Mucosa of rectum (tissue), 2 donors: ENCODE results near the gene TTYH2.
A peak's percentile ranks its signal among the peaks of the same experiment; 100 is the strongest.

ENCODE experiments used
- H3K27ac ChIP-seq, 2 donors: one replicate each; pipeline ENCODE4 v1.7.0; 2013; ENCODE audit warnings: inconsistent platforms in 2 of 2, low read depth in 2 of 2, low read length in 2 of 2
- H3K27me3 ChIP-seq, 2 donors: one replicate each; pipeline ENCODE4 v1.7.0; 2013; ENCODE audit warnings: low read length in 2 of 2; ENCODE audit not compliant: control insufficient read depth in 2 of 2, insufficient read depth in 2 of 2
- H3K36me3 ChIP-seq, 2 donors: one replicate each; pipeline ENCODE4 v1.7.0; 2013; ENCODE audit warnings: low read length in 2 of 2; ENCODE audit not compliant: control insufficient read depth in 2 of 2, insufficient read depth in 2 of 2
- H3K4me1 ChIP-seq, 2 donors: one replicate each; pipeline ENCODE4 v1.7.0; 2013; ENCODE audit warnings: low read length in 2 of 2, mild to moderate bottlenecking in 1 of 2; ENCODE audit not compliant: control insufficient read depth in 2 of 2, insufficient read depth in 2 of 2
- H3K4me3 ChIP-seq, 2 donors: one replicate each; pipeline ENCODE4 v1.7.0; 2013; ENCODE audit warnings: low read length in 2 of 2
- H3K9ac ChIP-seq, 2 donors: one replicate each; pipeline ENCODE4 v1.7.0; 2013; ENCODE audit warnings: low read length in 2 of 2, low read depth in 1 of 2, mild to moderate bottlenecking in 1 of 2
- H3K9me3 ChIP-seq, 2 donors: one replicate each; pipeline ENCODE4 v1.7.0; 2013; ENCODE audit warnings: low read length in 2 of 2; ENCODE audit not compliant: control insufficient read depth in 2 of 2
- donor health status: healthy.
- donor health status: Normal muscosa, but diverticular disease.

Gene TTYH2, protein sequence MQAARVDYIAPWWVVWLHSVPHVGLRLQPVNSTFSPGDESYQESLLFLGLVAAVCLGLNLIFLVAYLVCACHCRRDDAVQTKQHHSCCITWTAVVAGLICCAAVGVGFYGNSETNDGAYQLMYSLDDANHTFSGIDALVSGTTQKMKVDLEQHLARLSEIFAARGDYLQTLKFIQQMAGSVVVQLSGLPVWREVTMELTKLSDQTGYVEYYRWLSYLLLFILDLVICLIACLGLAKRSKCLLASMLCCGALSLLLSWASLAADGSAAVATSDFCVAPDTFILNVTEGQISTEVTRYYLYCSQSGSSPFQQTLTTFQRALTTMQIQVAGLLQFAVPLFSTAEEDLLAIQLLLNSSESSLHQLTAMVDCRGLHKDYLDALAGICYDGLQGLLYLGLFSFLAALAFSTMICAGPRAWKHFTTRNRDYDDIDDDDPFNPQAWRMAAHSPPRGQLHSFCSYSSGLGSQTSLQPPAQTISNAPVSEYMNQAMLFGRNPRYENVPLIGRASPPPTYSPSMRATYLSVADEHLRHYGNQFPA

DNA sequence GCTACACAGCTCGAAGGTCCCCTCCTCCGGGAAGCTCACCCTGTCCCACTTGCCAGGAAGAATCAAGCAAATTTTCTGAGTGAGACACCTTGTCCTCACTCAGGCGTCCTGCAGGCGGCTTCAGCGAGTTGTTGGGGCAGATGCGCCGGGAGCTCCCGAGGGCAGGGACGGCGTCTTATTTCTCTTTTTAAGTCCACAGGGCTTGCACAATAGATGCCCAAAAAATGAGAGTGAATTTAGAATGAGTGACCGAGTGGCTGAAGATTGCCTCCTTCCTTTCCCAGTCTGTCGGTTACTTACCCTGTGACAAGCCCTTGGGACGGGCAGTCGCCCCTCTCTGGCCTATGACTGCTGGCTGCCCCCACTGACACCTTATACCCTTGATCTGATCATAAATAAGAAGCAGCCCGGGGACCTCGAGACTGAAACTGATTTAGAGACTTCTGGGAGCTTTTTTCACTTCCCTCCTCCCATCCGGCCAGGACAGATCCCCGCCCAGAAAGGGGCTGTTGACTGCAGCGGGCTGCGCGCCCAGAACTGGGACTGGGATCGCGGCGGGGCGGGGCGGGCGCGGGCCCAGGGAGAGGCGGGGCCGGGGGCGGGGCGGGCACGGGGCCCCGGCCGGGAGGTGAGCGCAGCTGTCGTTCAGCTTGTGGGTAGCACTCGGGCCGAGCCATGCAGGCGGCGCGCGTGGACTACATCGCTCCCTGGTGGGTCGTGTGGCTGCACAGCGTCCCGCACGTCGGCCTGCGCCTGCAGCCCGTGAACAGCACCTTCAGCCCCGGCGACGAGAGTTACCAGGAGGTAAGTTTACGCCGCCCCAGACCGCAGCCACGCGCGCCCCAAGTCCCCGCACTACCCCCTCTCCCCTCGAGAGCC is at the start of gene TTYH2:
Gene TTYH2, plus strand, starts transcription at position 659 of the 879 bp plus-strand sequence. Its CDS starts 17 bp downstream, at position 676.
- peak within 1 kb of the TSS; percentile 81 for H3K4me3 ChIP-seq
- H3K27me3 ChIP-seq: peaks cover 7 to 8% of the 10 kb centered on the region in 2 donors
- no peaks in the 10 kb centered on the region for H3K9me3 ChIP-seq
- H3K36me3 ChIP-seq: peaks cover 14 to 21% of the 10 kb centered on the region in 2 donors
- H3K27ac ChIP-seq: peak within 1 kb of the TSS; percentile 61 to 67
- peak within 1 kb of the TSS; percentile 52 to 82 for H3K9ac ChIP-seq
- peaks cover 19 to 35% of the 10 kb centered on the region in 2 donors for H3K4me1 ChIP-seq

DNA sequence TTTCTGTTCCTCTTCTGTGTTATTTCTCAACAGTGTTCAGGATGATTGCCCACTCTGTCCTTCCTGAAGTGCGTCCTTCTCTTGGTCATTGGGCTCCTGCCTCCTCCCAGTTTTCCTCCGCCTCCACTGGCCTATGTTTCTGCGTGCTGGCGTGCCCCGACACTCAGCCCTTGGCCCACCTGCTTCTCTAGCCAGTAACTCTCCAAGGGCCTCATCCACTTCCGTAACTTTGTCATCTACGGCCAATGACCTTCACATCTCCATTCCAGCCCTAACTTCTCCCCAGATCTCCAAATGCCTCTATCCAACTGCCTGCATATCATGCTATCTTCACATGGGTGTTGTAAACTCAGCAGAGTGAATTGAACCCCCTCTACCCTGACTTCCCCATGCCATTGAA is 49.5 kb upstream of the TTYH2 start:
- Histone ChIP-seq H3K27ac (no peak overlapping the region), H3K4me1 (no peaks in the 10 kb centered on the region), H3K4me3 (no peak overlapping the region), H3K9me3 (no peaks in the 10 kb centered on the region), H3K36me3 (no peaks in the 10 kb centered on the region), H3K9ac (no peak overlapping the region), H3K27me3 (peaks cover 3 to 5% of the 10 kb centered on the region in 2 donors)

DNA sequence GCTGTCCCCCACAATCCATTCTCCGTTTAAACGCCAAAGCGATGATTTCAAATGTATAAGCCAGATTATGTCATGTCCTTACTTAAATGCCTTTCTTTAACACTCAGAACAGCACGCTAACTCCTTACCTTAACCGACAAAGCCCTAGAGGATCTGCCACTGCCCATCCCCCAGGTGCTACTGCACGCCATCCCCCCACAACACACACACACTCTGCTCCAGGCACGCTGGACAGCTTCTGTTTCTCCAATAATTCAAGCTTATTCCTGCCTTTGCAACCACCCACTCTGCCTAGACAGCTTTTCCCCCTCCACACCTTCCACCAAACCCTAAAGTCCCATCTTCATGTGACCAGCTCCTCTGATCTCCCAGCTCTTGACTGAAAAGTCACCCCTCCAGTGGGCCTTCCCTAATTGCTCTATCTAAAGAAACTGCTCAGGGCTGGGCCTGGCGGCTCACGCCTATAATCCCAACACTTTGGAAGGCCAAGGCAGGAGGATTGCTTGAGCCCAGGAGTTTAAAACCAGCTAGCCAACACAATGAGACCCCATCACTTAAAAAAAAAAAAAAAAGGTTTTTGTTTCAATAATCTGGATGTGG is 48.8 kb upstream of the TTYH2 start:
- Histone ChIP-seq H3K27ac (no peak overlapping the region), H3K36me3 (no peaks in the 10 kb centered on the region), H3K4me3 (no peak overlapping the region), H3K9ac (no peak overlapping the region), H3K4me1 (no peaks in the 10 kb centered on the region), H3K9me3 (no peaks in the 10 kb centered on the region), H3K27me3 (peaks cover 3 to 5% of the 10 kb centered on the region in 2 donors)

DNA sequence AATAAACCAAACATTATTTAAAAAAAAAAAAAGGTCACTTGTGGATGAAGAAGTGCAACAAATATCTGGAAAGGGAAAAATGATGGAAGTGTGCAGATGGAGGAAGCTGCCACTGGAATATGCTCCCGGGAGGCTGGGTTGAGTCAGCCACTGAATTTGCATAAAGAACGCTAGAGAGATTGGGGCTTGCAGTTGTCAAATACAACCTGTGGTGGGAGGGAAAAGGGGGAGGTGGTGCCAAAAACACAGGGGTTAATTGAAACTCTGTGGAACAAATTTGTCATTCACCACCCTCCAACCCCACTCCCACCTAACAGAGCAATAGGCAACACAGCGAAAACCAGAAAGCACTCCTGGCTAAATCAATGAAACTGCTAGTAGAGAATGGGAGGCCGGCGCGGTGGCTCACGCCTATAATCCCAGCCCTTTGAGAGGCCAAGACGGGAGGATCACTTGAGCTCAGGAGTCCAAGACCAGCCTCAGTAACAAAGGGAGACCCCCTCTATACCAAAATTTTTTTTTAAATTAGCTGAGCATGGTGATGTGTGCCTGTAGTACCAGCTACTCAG is 47.5 kb upstream of the TTYH2 start:
- Histone ChIP-seq H3K4me1 (no peaks in the 10 kb centered on the region), H3K27me3 (peaks cover 2 to 5% of the 10 kb centered on the region in 2 donors), H3K4me3 (no peak overlapping the region), H3K36me3 (no peaks in the 10 kb centered on the region), H3K9ac (no peak overlapping the region), H3K27ac (no peak overlapping the region), H3K9me3 (no peaks in the 10 kb centered on the region)

DNA sequence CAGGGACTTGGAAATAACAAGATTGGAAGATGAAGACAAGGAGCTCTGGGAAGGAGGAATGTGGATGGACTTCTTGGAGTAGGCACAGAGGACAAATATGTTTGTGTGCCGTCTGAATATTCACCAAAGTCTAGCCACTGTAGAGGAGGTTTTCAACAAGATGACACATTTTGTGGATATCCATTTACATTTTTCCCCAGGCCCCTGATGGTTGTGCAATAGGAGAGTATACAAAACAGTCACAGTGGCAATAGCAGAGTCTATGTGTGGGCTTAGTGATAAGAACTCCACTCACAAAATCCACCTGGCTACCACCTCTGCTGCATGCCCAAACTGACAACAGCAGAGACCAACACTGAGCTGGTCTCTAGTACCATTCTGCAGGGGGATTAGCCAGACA is 42.4 kb upstream of the TTYH2 start:
- Histone ChIP-seq H3K36me3 (no peaks in the 10 kb centered on the region), H3K4me3 (no peak overlapping the region), H3K4me1 (no peaks in the 10 kb centered on the region), H3K27me3 (peaks cover 8 to 11% of the 10 kb centered on the region in 2 donors), H3K9me3 (no peaks in the 10 kb centered on the region), H3K9ac (no peak overlapping the region), H3K27ac (no peak overlapping the region)

DNA sequence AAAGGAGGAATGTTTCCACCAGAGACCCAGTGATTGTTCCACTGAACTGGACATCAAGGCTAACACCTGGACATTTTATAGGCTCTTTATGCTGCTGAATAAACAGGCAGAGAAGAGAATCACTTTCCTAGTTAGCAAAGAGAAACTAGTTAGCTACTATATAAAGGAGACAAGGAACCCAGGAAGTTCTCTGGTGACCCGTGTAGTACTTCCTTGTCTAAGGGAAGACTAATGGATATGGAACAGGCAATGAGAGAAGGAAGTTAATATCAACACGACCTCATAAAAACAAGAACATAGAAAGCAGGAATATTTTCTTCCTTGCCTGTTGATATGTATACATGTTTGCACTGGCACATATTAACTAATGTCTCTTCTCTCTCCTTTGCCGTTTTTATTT is 40.7 kb upstream of the TTYH2 start:
- H3K36me3 ChIP-seq: no peaks in the 10 kb centered on the region
- H3K4me1 ChIP-seq: peaks cover 0 to 2% of the 10 kb centered on the region in 2 donors
- no peak overlapping the region for H3K9ac ChIP-seq
- no peak overlapping the region for H3K27ac ChIP-seq
- no peak overlapping the region for H3K4me3 ChIP-seq
- no peaks in the 10 kb centered on the region for H3K9me3 ChIP-seq
- H3K27me3 ChIP-seq: peaks cover 14% of the 10 kb centered on the region in 2 donors

DNA sequence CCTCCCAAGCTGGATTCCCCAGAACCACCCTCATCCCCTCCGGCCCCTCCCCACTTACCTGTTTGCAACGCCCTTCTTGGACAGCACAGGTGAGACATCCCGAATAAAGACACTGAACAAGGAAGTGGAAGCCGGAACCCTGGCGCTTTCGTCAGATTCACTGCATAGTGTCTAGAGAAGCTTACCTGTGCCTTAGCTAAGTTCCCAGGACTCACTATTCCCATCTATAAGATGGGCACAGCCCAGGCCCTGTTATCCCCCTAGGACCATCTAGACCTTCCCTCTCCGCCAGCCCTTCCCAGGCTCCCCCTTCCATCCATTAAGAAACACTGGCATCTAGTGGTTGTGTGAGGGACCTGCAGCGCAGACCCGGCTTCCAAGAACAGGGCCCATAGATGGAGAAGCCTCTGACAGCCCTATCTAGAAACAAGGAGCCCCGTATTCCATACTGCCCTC is 36.8 kb upstream of the TTYH2 start:
- Histone ChIP-seq H3K27ac (no peak overlapping the region), H3K27me3 (peaks cover 18 to 24% of the 10 kb centered on the region in 2 donors), H3K9ac (no peak overlapping the region), H3K36me3 (no peaks in the 10 kb centered on the region), H3K4me3 (peak overlapping the region; percentile 42 to 47), H3K4me1 (peaks cover 0 to 2% of the 10 kb centered on the region in 2 donors), H3K9me3 (no peaks in the 10 kb centered on the region)

DNA sequence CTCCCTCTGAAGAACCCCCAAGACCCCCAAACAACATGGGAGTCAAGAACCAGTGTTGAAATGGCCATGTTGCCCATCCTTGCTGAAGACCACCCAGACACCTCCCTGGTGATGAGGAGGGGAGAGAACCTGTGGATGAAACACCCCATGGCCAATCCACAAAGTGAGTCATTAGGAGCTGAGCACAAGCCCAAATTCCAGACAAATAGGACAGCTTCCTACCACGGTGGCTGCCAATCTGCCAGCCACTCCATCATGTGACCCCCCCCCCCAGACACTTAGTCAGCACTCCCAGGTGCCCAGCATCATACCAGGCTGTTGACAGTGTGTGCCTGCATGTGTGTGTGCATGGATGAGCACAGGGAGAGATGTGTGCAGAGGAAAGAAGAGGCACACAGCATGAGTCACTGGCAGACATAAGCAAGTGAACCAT is 36.3 kb upstream of the TTYH2 start:
- Histone ChIP-seq H3K4me3 (no peak overlapping the region), H3K27ac (no peak overlapping the region), H3K27me3 (peaks cover 18 to 24% of the 10 kb centered on the region in 2 donors), H3K9ac (no peak overlapping the region), H3K4me1 (peaks cover 0 to 2% of the 10 kb centered on the region in 2 donors), H3K9me3 (no peaks in the 10 kb centered on the region), H3K36me3 (no peaks in the 10 kb centered on the region)

DNA sequence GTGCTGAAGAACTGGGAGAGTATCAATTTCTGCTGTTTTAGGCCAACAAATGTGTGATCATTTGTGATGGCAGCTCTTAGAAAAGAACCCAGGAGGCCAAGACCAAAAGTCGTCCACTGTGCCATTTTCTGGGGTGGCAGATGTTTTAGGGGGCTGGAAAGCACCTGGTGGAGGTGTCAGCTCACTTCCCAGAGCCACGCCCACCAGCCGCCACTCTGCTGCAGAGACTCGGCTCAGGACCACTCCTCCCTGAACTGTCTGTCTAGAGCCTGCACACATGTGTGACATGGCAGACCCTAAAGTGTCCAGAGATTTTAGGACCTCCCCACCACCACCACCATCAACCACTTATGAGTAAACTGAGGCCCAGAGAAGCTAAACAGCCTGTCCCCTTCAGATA is 33.8 kb upstream of the TTYH2 start:
- Histone ChIP-seq H3K36me3 (no peaks in the 10 kb centered on the region), H3K9me3 (no peaks in the 10 kb centered on the region), H3K27ac (no peak overlapping the region), H3K9ac (no peak overlapping the region), H3K4me3 (no peak overlapping the region), H3K27me3 (peaks cover 15 to 21% of the 10 kb centered on the region in 2 donors), H3K4me1 (peaks cover 0 to 2% of the 10 kb centered on the region in 2 donors)
